TTC549 (cell line): Measurements from ENCODE around the gene CMTR1.
"Not testable (repeated sequence)": the region's sequence is repeated elsewhere in the genome, so short reads cannot be mapped to it uniquely, and the experiment has no call there.

ENCODE experiments used
- FAIRE-seq: peaks from 2 replicates; lab custom pipeline; 2012; peaks lifted over from hg19 to GRCh38; lab: Jason Lieb, UNC

CMTR1 gene

DNA sequence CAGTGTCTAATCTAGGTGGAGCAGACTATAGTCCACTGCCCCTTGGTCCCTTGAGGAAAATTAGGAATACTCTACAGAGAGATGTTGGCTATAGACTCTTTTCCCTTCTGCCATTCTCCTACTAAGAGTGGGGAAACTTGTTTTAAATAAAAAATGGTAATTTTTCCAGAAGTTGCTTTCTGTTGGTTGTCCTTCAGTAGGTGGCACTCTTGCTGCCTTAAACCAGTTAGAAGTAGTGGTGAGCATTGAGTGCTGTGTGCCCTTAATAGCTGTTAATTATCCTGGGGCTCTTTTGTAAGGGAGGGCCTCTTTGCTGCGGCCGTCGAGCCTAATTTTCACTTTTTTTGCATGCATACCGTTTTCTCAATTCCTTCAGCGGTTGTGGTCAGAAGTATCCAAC, 2.8 kb downstream of the CMTR1 start:
- no peak for FAIRE-seq

DNA sequence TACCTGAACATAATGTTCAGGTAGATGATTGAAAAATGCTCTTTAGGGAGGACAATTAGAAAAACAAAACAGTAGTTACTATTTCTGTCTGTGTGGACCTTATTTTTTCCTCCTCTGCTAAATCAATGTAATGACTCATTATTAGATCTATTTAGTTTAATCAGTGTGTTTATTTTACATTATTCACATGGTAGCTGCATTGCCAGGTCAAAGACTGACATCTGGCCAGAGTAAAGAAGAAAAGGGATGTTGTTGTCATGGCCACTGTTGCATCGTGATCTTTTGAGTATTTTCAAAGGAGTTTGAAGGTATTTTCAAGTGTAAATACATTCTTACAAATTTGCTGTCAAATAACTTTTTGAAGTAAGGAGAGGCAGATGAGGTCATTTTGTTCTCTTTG, 5.9 kb downstream of the CMTR1 start:
- no peak for FAIRE-seq

GRCh38 chr6:37441651-37442050, 8.6 kb downstream of the CMTR1 start:
- no peak for FAIRE-seq

DNA sequence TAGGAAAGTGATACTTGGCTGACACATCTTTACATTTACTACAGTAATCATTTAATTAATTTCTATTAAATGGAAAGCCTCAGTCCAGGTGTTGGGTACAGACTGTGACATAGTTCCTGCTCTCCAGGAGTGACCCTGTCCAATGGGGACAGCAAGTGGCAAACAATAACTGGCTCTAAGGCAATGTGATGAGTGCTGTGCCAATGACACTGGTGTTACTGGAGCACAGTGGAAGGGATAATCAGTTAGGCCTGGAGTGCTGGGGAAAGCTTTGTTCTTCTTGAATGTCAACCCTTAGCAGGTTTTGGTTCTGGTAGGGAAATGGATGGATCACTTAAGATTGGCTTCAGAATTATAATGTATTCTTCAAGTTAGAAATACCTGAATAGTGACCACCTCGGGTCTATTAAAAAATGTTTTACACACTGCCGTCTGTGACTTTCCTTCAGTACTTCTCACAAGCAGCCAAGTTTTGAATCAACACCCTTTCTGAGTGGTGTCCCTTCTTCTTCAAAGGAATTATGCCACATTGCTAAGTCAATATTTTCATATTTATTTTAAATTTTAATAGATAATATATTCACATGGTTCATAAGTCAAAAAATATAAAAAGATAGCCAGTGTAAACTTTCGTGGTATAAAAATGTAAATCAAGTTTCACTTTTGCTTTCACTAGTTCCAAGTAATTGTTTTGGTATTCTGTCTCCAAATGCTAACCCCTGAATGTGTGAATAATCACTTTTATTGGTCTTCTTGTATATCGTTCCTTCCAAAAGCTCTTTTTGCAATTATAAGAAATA, 9.6 kb downstream of the CMTR1 start:
- no peak for FAIRE-seq

DNA sequence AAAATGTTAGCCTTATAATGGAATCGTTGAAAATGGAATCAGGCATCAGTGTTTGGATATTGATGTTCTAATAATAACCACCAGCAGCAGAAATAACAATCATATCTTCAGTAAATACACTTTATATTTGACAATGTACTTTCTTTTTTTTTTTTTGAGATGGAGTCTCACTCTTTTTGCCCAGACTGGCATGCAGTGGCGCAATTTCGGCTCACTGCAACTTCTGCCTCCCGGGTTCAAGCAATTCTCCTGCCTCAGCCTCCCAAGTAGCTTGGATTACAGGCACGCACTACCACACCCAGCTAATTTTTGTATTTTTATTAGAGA, 10.2 kb downstream of the CMTR1 start:
- not testable (repeated sequence) for FAIRE-seq

- FAIRE-seq: no peak
Measured at GRCh38 chr6:37449984-37450383, 17.0 kb downstream of the CMTR1 start.

- FAIRE-seq: no peak
Measured at GRCh38 chr6:37451441-37452193, 18.6 kb downstream of the CMTR1 start.

DNA sequence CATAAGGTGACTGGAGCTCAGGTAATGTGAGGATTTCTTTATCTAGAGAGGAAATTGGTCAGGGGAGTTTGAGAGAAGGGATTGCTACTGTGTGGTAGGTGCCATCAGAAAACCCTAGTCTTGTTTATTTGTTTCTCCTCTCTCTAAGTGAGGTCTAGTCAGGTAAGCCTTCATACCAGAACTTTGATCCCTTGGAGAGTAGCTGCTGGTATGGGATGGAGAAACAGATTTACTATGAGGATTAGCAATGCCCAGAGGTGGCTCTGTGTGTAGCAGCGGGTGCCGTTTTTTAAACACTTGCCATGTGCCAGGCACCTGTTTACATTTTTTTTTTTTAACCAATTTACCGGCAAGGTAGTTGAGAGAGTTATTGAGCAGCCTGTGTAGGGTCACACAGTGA, 19.5 kb downstream of the CMTR1 start:
- FAIRE-seq: no peak

GRCh38 chr6:37454420-37455140, 21.6 kb downstream of the CMTR1 start:
- FAIRE-seq: no peak

DNA sequence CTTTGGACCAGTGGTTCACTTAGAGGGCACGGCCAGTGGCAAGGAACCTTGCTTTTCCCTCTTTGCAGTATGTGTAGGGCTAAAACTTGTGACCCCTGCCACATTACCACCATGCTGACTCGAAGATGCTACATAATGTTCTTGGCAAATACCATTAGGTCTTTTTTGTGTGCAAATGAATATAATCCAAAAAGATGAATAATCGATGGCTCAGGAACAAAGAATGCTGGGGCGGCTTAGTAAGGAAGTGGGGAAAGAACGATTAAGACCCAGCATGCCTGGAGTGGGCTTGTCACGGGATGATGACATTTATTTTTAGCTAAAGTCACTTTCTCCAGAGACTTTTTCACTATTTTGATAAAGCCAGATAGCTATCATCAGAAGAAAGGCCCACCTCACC, 23.1 kb downstream of the CMTR1 start:
- FAIRE-seq: no peak

GRCh38 chr6:37456816-37457560, 24.0 kb downstream of the CMTR1 start:
- no peak for FAIRE-seq

- no peak for FAIRE-seq
Measured at GRCh38 chr6:37459981-37460800, 27.2 kb downstream of the CMTR1 start.

DNA sequence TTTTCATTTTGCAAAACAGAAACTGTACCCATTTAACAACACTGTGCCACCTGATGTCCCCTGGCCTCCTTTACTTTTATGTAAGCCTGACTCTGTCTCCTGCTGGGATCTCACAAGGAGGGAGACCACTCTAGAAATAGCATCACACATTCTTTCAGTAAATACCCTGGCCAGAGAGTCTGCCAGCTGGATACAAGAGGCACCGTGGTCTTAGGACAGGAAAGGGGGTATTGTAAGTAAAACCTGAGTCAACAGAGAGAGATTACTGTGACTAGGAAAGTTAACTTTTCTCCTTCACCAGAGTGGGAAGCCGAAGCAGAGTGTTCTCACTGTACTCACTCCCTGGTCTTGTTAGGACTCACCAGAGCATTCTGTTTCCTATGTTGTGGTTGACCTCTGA, 27.8 kb downstream of the CMTR1 start:
- no peak for FAIRE-seq

DNA sequence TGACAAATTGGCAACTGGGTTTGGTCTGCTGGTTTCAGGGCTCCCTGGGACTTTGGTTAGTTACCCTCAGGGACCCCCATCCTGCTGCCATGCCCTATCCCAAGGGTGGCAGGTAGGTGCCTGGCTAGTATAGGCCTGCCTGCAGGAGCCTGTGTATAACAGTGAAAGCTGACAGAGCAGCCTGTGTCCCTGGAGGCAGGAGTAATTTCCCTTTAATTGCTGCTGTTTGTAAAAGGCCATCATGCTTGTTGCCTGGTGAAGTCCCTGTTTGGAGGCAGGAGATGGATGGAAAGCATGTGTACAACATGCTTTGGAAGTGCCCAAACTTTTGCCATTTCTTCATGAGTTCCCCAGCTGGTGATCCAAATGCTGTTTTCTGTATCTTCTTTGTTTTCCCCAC, 30.1 kb downstream of the CMTR1 start:
- FAIRE-seq: no peak

DNA sequence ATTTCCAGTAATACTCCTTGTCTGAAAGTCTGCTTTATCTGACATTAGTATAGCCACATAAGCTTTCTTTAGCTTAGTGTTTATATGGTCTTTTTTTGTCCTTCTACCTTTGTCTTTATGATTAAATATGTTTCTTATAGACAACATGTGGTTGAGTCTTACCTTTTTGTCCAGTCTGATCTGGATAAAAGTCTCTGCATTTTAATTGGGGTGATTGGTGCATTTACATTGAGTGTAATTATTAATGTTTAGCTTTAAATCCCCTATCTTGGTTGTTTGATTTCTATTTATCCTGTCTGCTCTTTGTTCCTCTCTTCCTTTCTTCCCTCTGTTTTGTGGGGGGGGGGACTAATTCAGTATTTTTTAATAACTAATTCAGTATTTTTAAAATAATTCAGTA, 34.7 kb downstream of the CMTR1 start:
- no peak for FAIRE-seq

DNA sequence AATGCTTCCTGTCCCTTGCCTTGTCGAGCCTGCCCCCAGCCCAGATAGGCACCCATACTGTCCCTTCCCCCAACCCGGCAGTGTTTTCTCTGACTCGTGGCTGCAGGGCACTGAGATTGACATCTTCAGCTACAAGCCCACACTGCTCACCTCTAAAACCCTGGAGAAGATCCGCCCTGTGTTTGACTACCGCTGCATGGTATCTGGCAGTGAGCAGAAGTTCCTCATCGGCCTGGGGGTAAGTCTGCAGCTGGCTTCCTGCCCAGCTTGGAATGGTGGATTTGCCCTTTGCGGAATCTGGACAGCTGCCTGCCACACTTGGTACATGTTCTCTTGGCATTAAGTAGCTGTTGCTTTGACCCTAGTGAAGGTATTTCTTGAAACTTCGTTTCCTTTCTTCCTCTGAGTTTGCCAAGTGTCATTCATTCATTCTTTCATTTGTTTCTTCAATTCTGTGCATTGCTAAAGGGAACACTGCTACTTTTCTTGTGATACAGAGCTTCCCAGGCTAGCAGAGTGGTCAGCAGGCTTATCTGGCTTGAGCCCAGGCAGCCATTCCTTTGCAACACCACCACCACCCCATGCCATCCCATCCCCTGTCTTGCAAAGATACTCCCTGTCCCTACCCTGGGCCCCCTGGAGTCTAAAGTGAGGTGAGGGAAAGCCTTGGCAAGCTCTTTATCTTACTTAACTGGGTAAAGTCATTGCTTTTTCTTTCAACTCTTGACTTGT, 40.5 kb downstream of the CMTR1 start:
- no peak for FAIRE-seq

DNA sequence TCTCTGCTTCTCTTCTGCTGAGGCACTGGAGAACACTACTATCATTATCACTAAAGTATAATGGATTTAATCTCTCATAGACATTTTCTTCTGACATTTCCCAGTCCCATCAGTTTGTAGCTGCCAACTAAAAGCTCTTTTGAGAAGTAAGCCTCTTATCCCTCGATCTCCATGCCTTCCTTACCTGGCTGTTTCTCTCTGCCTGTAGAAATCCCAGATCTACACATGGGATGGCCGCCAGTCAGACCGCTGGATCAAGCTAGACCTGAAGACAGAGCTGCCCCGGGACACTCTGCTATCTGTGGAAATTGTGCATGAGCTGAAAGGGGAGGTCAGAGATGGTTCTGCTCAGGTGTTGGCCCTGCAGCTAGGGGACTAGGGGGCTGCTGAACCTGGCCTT, 41.3 kb downstream of the CMTR1 start:
- FAIRE-seq: no peak

- FAIRE-seq: no peak
Measured at GRCh38 chr6:37477191-37477590, 44.2 kb downstream of the CMTR1 start.

- FAIRE-seq: no peak
Measured at GRCh38 chr6:37477656-37478435, 44.8 kb downstream of the CMTR1 start.

DNA sequence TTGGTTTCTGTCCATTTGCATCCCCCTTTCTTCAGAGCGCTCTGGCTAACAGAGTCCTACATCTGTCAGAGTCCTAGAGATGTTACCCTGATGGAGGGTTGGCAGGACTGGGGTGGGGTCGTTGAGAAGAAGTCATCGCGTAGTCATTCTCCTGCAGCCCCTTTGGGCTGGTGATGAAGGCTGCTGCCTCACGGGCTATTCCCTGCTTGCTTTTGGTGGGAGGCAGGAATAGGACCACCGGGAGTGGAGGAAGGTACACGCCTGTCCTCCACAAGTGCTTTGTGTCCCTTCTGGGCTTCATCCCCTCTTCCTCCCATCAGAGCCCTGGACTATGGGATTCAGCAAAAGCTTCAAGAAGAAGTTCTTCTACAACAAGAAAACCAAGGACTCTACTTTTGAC, 45.8 kb downstream of the CMTR1 start:
- no peak for FAIRE-seq
